K562 (cell line): ENCODE data around the gene MANEA. TPM values are rescaled to one million over a fixed set of nuclear protein-coding genes. Genes with fewer than 3 reads are reported as not detected.

Experiments used
- ATAC-seq: fragments of 200-7000 bp; cut with Tn5 transposase; 3 replicates; pipeline ENCODE4 v1.9.1; 2020; ENCODE audit warnings: moderate library complexity
- BruUV-seq: library from RNA; stranded (reverse); fragments of 400-500 nt; replicated peaks from 2 replicates; lab custom pipeline; 2021; lab: Mats Ljungman, UMichigan
- CTCF ChIA-PET: fragments of 300-600 bp; formaldehyde crosslinking; extraction: SDS; loops from one replicate; lab custom pipeline; 2021; ENCODE audit warnings: low intra/inter-chr PET ratio; lab: Yijun Ruan, JAX
- POLR2A ChIA-PET: fragments of 300-600, 350-650 bp; sonication (Branson Sonifier 250); formaldehyde crosslinking; extraction: SDS; loops from one replicate; lab custom pipeline; 2021; ENCODE audit warnings: antibody characterized with exemption, inconsistent platforms; lab: Yijun Ruan, JAX
- DNase-seq, 4 experiments: peaks; one replicate each; pipeline versions ENCODE4 v3.0.0 to v3.0.0-alpha.2; 2011 to 2018; ENCODE audit warnings: low spot score in 3 of 4, mixed read lengths in 3 of 4; ENCODE audit errors: extremely low read depth in 1 of 4
- FAIRE-seq: peaks from 2 replicates; lab custom pipeline; 2011; peaks lifted over from hg19 to GRCh38; lab: Jason Lieb, UNC
- H2AFZ ChIP-seq: 2 replicates; pipeline ENCODE4 v1.6.0; 2011; ENCODE audit warnings: low read depth, low read length, control low read depth, inconsistent platforms
- H3K27ac ChIP-seq: fragments of 200-600 bp; 3 replicates; pipeline ENCODE4 v1.8.0; 2011; ENCODE audit warnings: low read depth, mild to moderate bottlenecking, control low read depth, inconsistent platforms, low read length, moderate library complexity, mixed read lengths; ENCODE audit errors: extremely low read depth
- H3K27me3 ChIP-seq, 2 experiments: fragments of 300-600 bp in 1 of 2; 2 replicates in 1 of 2; 3 replicates in 1 of 2; pipeline versions ENCODE4 v1.6.0 to v1.8.0; 2011; ENCODE audit warnings: inconsistent platforms in 2 of 2, low read length in 2 of 2, mild to moderate bottlenecking in 1 of 2, mixed read lengths in 1 of 2, moderate library complexity in 1 of 2; ENCODE audit not compliant: control insufficient read depth in 2 of 2, insufficient read depth in 2 of 2
- H3K36me3 ChIP-seq: fragments of 300-600 bp; 3 replicates; pipeline ENCODE4 v1.8.0; 2011; ENCODE audit warnings: mild to moderate bottlenecking, low read length, inconsistent platforms; ENCODE audit not compliant: control insufficient read depth, insufficient read depth
- H3K4me1 ChIP-seq, 2 experiments: fragments of 200-600 bp in 1 of 2; replicated peaks in 1 of 2; 2 replicates in 1 of 2; 3 replicates in 1 of 2; pipeline versions ENCODE4 v1.5.1 to v1.8.0; 2011; ENCODE audit warnings: inconsistent platforms in 2 of 2, low read length in 2 of 2, mild to moderate bottlenecking in 1 of 2, mixed read lengths in 1 of 2, moderate library complexity in 1 of 2; ENCODE audit not compliant: control insufficient read depth in 2 of 2, insufficient read depth in 2 of 2
- H3K4me2 ChIP-seq: 2 replicates; pipeline ENCODE4 v1.6.1; 2011; ENCODE audit warnings: low read length, control low read depth, inconsistent platforms, mixed read lengths; ENCODE audit not compliant: insufficient read depth
- H3K4me3 ChIP-seq: fragments of 200-600 bp; sonication (generic), shearing (Covaris generic); 2 replicates; pipeline ENCODE4 v1.5.1; 2016; ENCODE audit warnings: control low read depth, inconsistent platforms
- H3K79me2 ChIP-seq: fragments of 200-600 bp; 3 replicates; pipeline ENCODE4 v1.8.0; 2011; ENCODE audit warnings: low read length, inconsistent platforms; ENCODE audit not compliant: control insufficient read depth, insufficient read depth
- H3K9ac ChIP-seq, 2 experiments: 2 replicates each; pipeline versions ENCODE4 v1.6.0 to v1.6.1; 2011; ENCODE audit warnings: low read depth in 2 of 2, low read length in 2 of 2, control low read depth in 1 of 2, inconsistent platforms in 1 of 2, mild to moderate bottlenecking in 1 of 2, mixed read lengths in 1 of 2; ENCODE audit not compliant: insufficient read depth in 1 of 2
- H3K9me1 ChIP-seq: one replicate; pipeline ENCODE4 v1.6.0; 2011; ENCODE audit warnings: inconsistent platforms, mild to moderate bottlenecking, low read length, moderate library complexity; ENCODE audit not compliant: control insufficient read depth, insufficient read depth
- H3K9me3 ChIP-seq: replicated peaks from 2 replicates; pipeline ENCODE4 v1.5.1; 2011; ENCODE audit warnings: low read depth, low read length, inconsistent platforms; ENCODE audit not compliant: control insufficient read depth, insufficient read depth
- H4K20me1 ChIP-seq: replicated peaks from 2 replicates; pipeline ENCODE4 v1.6.1; 2011; ENCODE audit warnings: low read length, inconsistent platforms, mixed read lengths; ENCODE audit not compliant: control insufficient read depth, insufficient read depth
- ATF3 ChIP-seq, 2 experiments: fragments of 450-650 bp in 1 of 2; sonication (generic) in 1 of 2; formaldehyde crosslinking in 1 of 2; IDR thresholded peaks in 1 of 2; conservative IDR thresholded peaks in 1 of 2; 2 replicates each; pipeline versions ENCODE4 v1.6.1 to v1.8.1; 2016 to 2023; ENCODE audit warnings: mild to moderate bottlenecking in 2 of 2, moderate library complexity in 2 of 2, inconsistent platforms in 1 of 2, missing genetic modification reagents in 1 of 2
- CEBPB ChIP-seq: fragments of 450-650 bp; IDR thresholded peaks from 2 replicates; pipeline ENCODE4 v1.6.1; 2016; ENCODE audit warnings: missing genetic modification characterization, missing compliant biosample characterization
- CEBPG ChIP-seq, 3 experiments: fragments of 200-800 bp in 1 of 3; sonication (Bioruptor generic) in 1 of 3; sonication (generic) in 1 of 3; formaldehyde crosslinking in 1 of 3; IDR thresholded peaks in 2 of 3; conservative IDR thresholded peaks in 1 of 3; 2 replicates each; pipeline versions ENCODE4 v1.6.1 to v1.8.0; 2016 to 2022; ENCODE audit warnings: missing compliant biosample characterization in 2 of 3, missing genetic modification characterization in 2 of 3, mild to moderate bottlenecking in 1 of 3, missing genetic modification reagents in 1 of 3
- FOXA3 ChIP-seq, 2 experiments: fragments of 450-650 bp in 1 of 2; sonication (generic) in 1 of 2; formaldehyde crosslinking; IDR thresholded peaks in 1 of 2; conservative IDR thresholded peaks in 1 of 2; 2 replicates each; pipeline versions ENCODE4 v1.4.0 to v1.8.0; 2020 to 2022; ENCODE audit warnings: mild to moderate bottlenecking in 2 of 2, missing genetic modification reagents in 1 of 2
- HDGF ChIP-seq: fragments of 450-650 bp; IDR thresholded peaks from 2 replicates; pipeline ENCODE4 v1.6.1; 2016
- RBM22 ChIP-seq: fragments of 200-400 bp; formaldehyde crosslinking; IDR thresholded peaks from 2 replicates; pipeline ENCODE4 v1.6.1; 2018; ENCODE audit warnings: low read length, low read depth; ENCODE audit not compliant: poor library complexity, severe bottlenecking
- ZNF79 ChIP-seq: fragments of 250-450 bp; sonication (Bioruptor Pico); IDR thresholded peaks from 2 replicates; pipeline ENCODE4 v1.4.0; 2020; ENCODE audit warnings: low read depth, mild to moderate bottlenecking, moderate library complexity
- in situ Hi-C: fragments of 300-500 bp; cut with MboI; formaldehyde crosslinking; loops from 4 replicates; pipeline ENCODE4 v1.15.0; 2018; ENCODE audit warnings: inconsistent platforms, mixed read lengths
- intact Hi-C: fragments of 100-400 bp; cut with micrococcal nuclease; formaldehyde crosslinking; loops from 2 replicates; pipeline ENCODE4 v1.14.2; 2022
- polyA plus RNA-seq, 8 experiments: library from polyadenylated mRNA; depleted of rRNA in 4 of 8; stranded (reverse) in 5 of 8; unstranded in 3 of 8; fragments of >200 nt; fragmentation: Nextera tagmentation in 2 of 8; fragmentation: Illumina TruSeq in 1 of 8; extraction: Ambion mirVana in 2 of 8; extraction: Trizol in 1 of 8; gene quantifications; 2 replicates each; pipeline versions ENCODE4 v1.2.1 to v1.2.3, GENCODE V29; 2011 to 2014; ENCODE audit warnings: inconsistent platforms in 1 of 8, missing spikeins in 1 of 8
- total RNA-seq, 7 experiments: library from RNA; depleted of rRNA in 6 of 7; stranded (reverse); fragments of >200 nt in 6 of 7; fragmentation: Illumina TruSeq in 2 of 7; extraction: Trizol in 2 of 7; gene quantifications; 2 replicates each; pipeline versions ENCODE4 v1.2.1 to v1.2.3, GENCODE V29; 2011 to 2021; ENCODE audit warnings: low replicate concordance in 1 of 7
- TF ChIP-seq, protein P1 (sequence below): fragments of 450-650 bp; IDR thresholded peaks from 2 replicates; pipeline ENCODE4 v1.6.1; 2014; ENCODE audit warnings: low read depth, mild to moderate bottlenecking, moderate library complexity, borderline replicate concordance

MANEA gene
- total and polyA plus RNA-seq, 9 of the 15 experiments (the other 6 are each of a cell fraction or from before 2014, with no cell fraction given), result 4.8 to 16.1 (median 11.4) TPM

DNA sequence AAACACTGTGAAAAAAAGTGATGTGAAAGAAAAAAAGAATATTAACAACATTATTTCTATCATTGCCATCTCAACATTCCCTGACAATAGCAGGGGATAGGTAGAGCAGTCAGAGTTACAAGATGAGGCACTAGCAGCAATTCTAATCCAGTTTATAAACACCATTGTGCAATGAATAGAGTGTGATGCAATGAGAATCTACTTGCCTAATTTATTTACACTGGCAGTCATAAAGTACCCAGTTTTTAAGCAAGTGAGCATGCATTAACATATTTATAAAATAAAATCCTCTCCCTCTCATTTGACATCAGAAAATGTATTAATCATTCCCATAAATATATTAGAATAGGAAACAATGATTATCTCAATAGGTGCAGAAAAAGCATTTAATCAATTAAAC is 2.5 kb upstream of the MANEA start:
- no peak overlapping the region; the same call in 1 of the 2 replicates for H3K4me2 ChIP-seq
- H3K4me3 ChIP-seq, result no peak overlapping the region

More for the DNA sequence above, 2.5 kb upstream of the MANEA start:
- POLR2A ChIA-PET, result no interaction called here
- ATAC-seq (no peak), DNase-seq (no peak), FAIRE-seq (no peak)
- H4K20me1 ChIP-seq, result no peaks in the 10 kb centered on the region
- H3K4me1 ChIP-seq, result peaks cover 6 to 18% of the 10 kb centered on the region in 2 experiments; a peak in 4 of 5 replicates
- no peaks in the 10 kb centered on the region for H3K36me3 ChIP-seq
- H3K79me2 ChIP-seq, result peaks cover 43% of the 10 kb centered on the region
- H3K9ac ChIP-seq, result peak overlapping the region in 1 of 2 experiments; percentile 84; a peak in 1 of 4 replicates
- BruUV-seq, result no TSS peak
- CTCF ChIA-PET, result no interaction called here
- TF ChIP-seq ZNF79 (CRISPR knock-in tag), result no peak
- peak; percentile 41; the same call in 1 of the 2 replicates for TF ChIP-seq ATF3 (IDR thresholded peaks at IDR 0.05)
- TF ChIP-seq ATF3 (CRISPR knock-in tag; conservative IDR thresholded peaks at IDR 0.05), result no peak
- no peak for TF ChIP-seq RBM22
- TF ChIP-seq, protein P1, sequence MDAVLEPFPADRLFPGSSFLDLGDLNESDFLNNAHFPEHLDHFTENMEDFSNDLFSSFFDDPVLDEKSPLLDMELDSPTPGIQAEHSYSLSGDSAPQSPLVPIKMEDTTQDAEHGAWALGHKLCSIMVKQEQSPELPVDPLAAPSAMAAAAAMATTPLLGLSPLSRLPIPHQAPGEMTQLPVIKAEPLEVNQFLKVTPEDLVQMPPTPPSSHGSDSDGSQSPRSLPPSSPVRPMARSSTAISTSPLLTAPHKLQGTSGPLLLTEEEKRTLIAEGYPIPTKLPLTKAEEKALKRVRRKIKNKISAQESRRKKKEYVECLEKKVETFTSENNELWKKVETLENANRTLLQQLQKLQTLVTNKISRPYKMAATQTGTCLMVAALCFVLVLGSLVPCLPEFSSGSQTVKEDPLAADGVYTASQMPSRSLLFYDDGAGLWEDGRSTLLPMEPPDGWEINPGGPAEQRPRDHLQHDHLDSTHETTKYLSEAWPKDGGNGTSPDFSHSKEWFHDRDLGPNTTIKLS, result no peak
- no peak for TF ChIP-seq HDGF
- no peak; the same call in 1 of the 2 replicates for TF ChIP-seq CEBPG (CRISPR knock-in tag; IDR thresholded peaks at IDR 0.05)
- TF ChIP-seq CEBPG (tag; conservative IDR thresholded peaks at IDR 0.05 in 1 of 2, IDR thresholded peaks at IDR 0.05 in 1 of 2), result peak; percentile 65 to 95
- peak; percentile 96 for TF ChIP-seq CEBPB (tag)
- 0 out of 4 replicates have a peak, but pooled peaks of 1 of the 2 experiments have one; percentile 5 for TF ChIP-seq FOXA3 (CRISPR knock-in tag; conservative IDR thresholded peaks at IDR 0.05 in 1 of 2, IDR thresholded peaks at IDR 0.05 in 1 of 2)
- TF ChIP-seq, all 486 proteins: peak for 4
- no peaks in the 10 kb centered on the region for H3K27me3 ChIP-seq
- H3K9me3 ChIP-seq, result no peaks in the 10 kb centered on the region
- no peak overlapping the region for H3K27ac ChIP-seq
- no peaks in the 10 kb centered on the region for H3K9me1 ChIP-seq
- in situ Hi-C loops (no loop called here), intact Hi-C loops (no loop called here)
- no peak overlapping the region for H2AFZ ChIP-seq
